NCI-H1436 (cell line): ENCODE measurements around the gene MED17.
"Not testable (repeated sequence)": the region's sequence is repeated elsewhere in the genome, so short reads cannot be mapped to it uniquely, and the experiment has no call there.

Experiments used
- DNase-seq: peaks from one replicate; lab custom pipeline; 2025; lab: John Stamatoyannopoulos, UW

Gene MED17

GRCh38 chr11:93757924-93758865 lies 25.9 kb upstream of the MED17 start:
- no peak for DNase-seq

- not testable (repeated sequence) for DNase-seq
These were observed 25.0 kb upstream of the MED17 start for GRCh38 chr11:93759123-93759522.

GRCh38 chr11:93761910-93762309 lies 22.2 kb upstream of the MED17 start:
- DNase-seq = no peak

- no peak for DNase-seq
These were observed 18.5 kb upstream of the MED17 start for GRCh38 chr11:93765551-93765950.

GRCh38 chr11:93766504-93766903 lies 17.6 kb upstream of the MED17 start:
- DNase-seq = no peak

GRCh38 chr11:93767018-93767417 lies 17.1 kb upstream of the MED17 start:
- DNase-seq = no peak

- no peak for DNase-seq
These were observed 13.9 kb upstream of the MED17 start for GRCh38 chr11:93770160-93770559.

GRCh38 chr11:93772123-93772522 lies 12.0 kb upstream of the MED17 start:
- no peak for DNase-seq

- no peak for DNase-seq
These were observed 11.0 kb upstream of the MED17 start for GRCh38 chr11:93773045-93773477.

- DNase-seq = no peak
These were observed 10.4 kb upstream of the MED17 start for GRCh38 chr11:93773601-93774200.

GRCh38 chr11:93774560-93774959 lies 9.5 kb upstream of the MED17 start:
- not testable (repeated sequence) for DNase-seq

GRCh38 chr11:93775289-93775688 lies 8.8 kb upstream of the MED17 start:
- no peak for DNase-seq

- no peak for DNase-seq
These were observed 720 bp upstream of the MED17 start for GRCh38 chr11:93783362-93783761.

- no peak for DNase-seq
These were observed 327 bp upstream of the MED17 start for GRCh38 chr11:93783765-93784144.

- DNase-seq = no peak
These were observed 866 bp downstream of the MED17 start for GRCh38 chr11:93784935-93785360.

- DNase-seq = no peak
These were observed 7.4 kb downstream of the MED17 start for GRCh38 chr11:93791493-93791892.

- DNase-seq = no peak
These were observed 12.6 kb downstream of the MED17 start for GRCh38 chr11:93796441-93797231.

GRCh38 chr11:93801366-93801765 lies 17.3 kb downstream of the MED17 start:
- DNase-seq = no peak

GRCh38 chr11:93804879-93805278 lies 20.8 kb downstream of the MED17 start:
- no peak for DNase-seq

- DNase-seq = no peak
These were observed 23.9 kb downstream of the MED17 start for GRCh38 chr11:93807980-93808379.

- no peak for DNase-seq
These were observed 29.9 kb downstream of the MED17 start for GRCh38 chr11:93813974-93814373.

- DNase-seq = no peak
These were observed 31.0 kb downstream of the MED17 start for GRCh38 chr11:93814966-93815633.
